Activated CD8-positive, alpha-beta T cell treated with anti-CD3 and anti-CD28 coated beads for 36 hours (primary cell): ENCODE data around the gene STPG2. TPM values are rescaled to one million over a fixed set of nuclear protein-coding genes. Genes with fewer than 3 reads are reported as not detected.

Experiments used
- ATAC-seq: fragments of 200-7000 bp; cut with Tn5 transposase; one replicate; pipeline ENCODE4 v1.10.0; 2021; ENCODE audit warnings: mild to moderate bottlenecking, moderate library complexity
- CTCF ChIA-PET: fragments of 350-600 bp; sonication (Branson Sonifier 250); formaldehyde crosslinking; loops from one replicate; lab custom pipeline; 2021; ENCODE audit warnings: antibody characterized with exemption; lab: Charles Lee
- POLR2A ChIA-PET: fragments of 350-600 bp; sonication (Branson Sonifier 250); formaldehyde crosslinking; loops from one replicate; lab custom pipeline; 2021; ENCODE audit warnings: antibody characterized with exemption; lab: Charles Lee
- DNase-seq: peaks from one replicate; pipeline ENCODE4 v3.0.0-alpha.2; 2020
- H3K27ac Mint-ChIP-seq: one replicate; pipeline ENCODE4 v1.8.0; 2021; ENCODE audit warnings: mild to moderate bottlenecking, mixed read lengths
- H3K27me3 Mint-ChIP-seq: one replicate; pipeline ENCODE4 v1.8.0; 2021; ENCODE audit warnings: mixed read lengths
- H3K36me3 Mint-ChIP-seq: one replicate; pipeline ENCODE4 v1.8.0; 2021; ENCODE audit warnings: low read depth, mixed read lengths
- H3K4me1 Mint-ChIP-seq: one replicate; pipeline ENCODE4 v1.8.0; 2021; ENCODE audit warnings: low read depth, mixed read lengths
- H3K4me3 Mint-ChIP-seq: one replicate; pipeline ENCODE4 v1.8.0; 2021; ENCODE audit warnings: mild to moderate bottlenecking, moderate library complexity, mixed read lengths
- H3K9me3 Mint-ChIP-seq: one replicate; pipeline ENCODE4 v1.8.0; 2021; ENCODE audit warnings: mixed read lengths
- CTCF ChIP-seq: fragments of 200-600 bp; IDR thresholded peaks from one replicate; pipeline ENCODE4 v1.8.0; 2022; ENCODE audit warnings: antibody characterized with exemption, mild to moderate bottlenecking
- intact Hi-C: fragments of 100-400 bp; cut with micrococcal nuclease; formaldehyde crosslinking; loops from one replicate; pipeline ENCODE4 v1.10.0; 2022
- total RNA-seq, 2 experiments: library from RNA; stranded (reverse); gene quantifications; one replicate each; pipeline ENCODE4 v1.2.3, GENCODE V29; 2021

The STPG2 gene
- total RNA-seq, 2 experiments from 2014 or later, result 0.16 to 0.18 TPM

- no peaks in the 10 kb centered on the region for H3K36me3 Mint-ChIP-seq
- no peak for DNase-seq
- H3K4me1 Mint-ChIP-seq, result no peaks in the 10 kb centered on the region
- H3K27me3 Mint-ChIP-seq, result peaks cover 7% of the 10 kb centered on the region
- ChIA-PET CTCF (no interaction called here), POLR2A (no interaction called here)
- H3K4me3 Mint-ChIP-seq, result no peak overlapping the region
- ATAC-seq, result no peak
- no peak for TF ChIP-seq CTCF
- H3K27ac Mint-ChIP-seq, result no peak overlapping the region
- intact Hi-C loops, result no loop called here
- H3K9me3 Mint-ChIP-seq, result peaks cover 2% of the 10 kb centered on the region
These were observed 44.5 kb downstream of the STPG2 start for GRCh38 chr4:98098764-98099163.

- POLR2A ChIA-PET, result no interaction called here
- Mint-ChIP-seq H3K27me3 (peaks cover 12% of the 10 kb centered on the region), H3K9me3 (peaks cover 2% of the 10 kb centered on the region), H3K4me1 (no peaks in the 10 kb centered on the region), H3K36me3 (no peaks in the 10 kb centered on the region), H3K27ac (no peak overlapping the region), H3K4me3 (no peak overlapping the region)
- ATAC-seq (no peak), DNase-seq (no peak)
- intact Hi-C loops, result no loop called here
- CTCF ChIA-PET, result no interaction called here
- no peak for TF ChIP-seq CTCF
These were observed 49.2 kb downstream of the STPG2 start for GRCh38 chr4:98094118-98094517.

GRCh38 chr4:98093662-98094061 is 49.6 kb downstream of the STPG2 start:
- Mint-ChIP-seq H3K27ac (no peak overlapping the region), H3K27me3 (peaks cover 12% of the 10 kb centered on the region), H3K4me1 (no peaks in the 10 kb centered on the region), H3K4me3 (no peak overlapping the region), H3K36me3 (no peaks in the 10 kb centered on the region), H3K9me3 (peaks cover 2% of the 10 kb centered on the region)
- no peak for ATAC-seq
- TF ChIP-seq CTCF, result no peak
- DNase-seq, result no peak
- CTCF ChIA-PET, result no interaction called here
- POLR2A ChIA-PET, result no interaction called here
- intact Hi-C loops, result no loop called here

- intact Hi-C loops, result no loop called here
- ATAC-seq (no peak), DNase-seq (no peak)
- ChIA-PET POLR2A (no interaction called here), CTCF (interaction anchor here (0.7 kb wide), 1 partner anchor 742 kb away, joined by 3 read pairs; no protein-coding TSS in a partner anchor)
- Mint-ChIP-seq H3K27me3 (peaks cover 12% of the 10 kb centered on the region), H3K4me1 (no peaks in the 10 kb centered on the region), H3K4me3 (no peak overlapping the region), H3K9me3 (peaks cover 2% of the 10 kb centered on the region), H3K36me3 (no peaks in the 10 kb centered on the region), H3K27ac (no peak overlapping the region)
- peak; percentile 27 for TF ChIP-seq CTCF
These were observed 50.3 kb downstream of the STPG2 start for GRCh38 chr4:98092833-98093439.

GRCh38 chr4:98081936-98082335 is 61.3 kb downstream of the STPG2 start:
- Mint-ChIP-seq H3K27ac (no peak overlapping the region), H3K9me3 (no peaks in the 10 kb centered on the region), H3K4me3 (no peak overlapping the region), H3K4me1 (no peaks in the 10 kb centered on the region), H3K27me3 (no peaks in the 10 kb centered on the region), H3K36me3 (no peaks in the 10 kb centered on the region)
- intact Hi-C loops, result no loop called here
- DNase-seq (no peak), ATAC-seq (no peak)
- POLR2A ChIA-PET, result no interaction called here
- CTCF ChIA-PET, result interaction anchor here (1.5 kb wide), 1 partner anchor 31 kb away, joined by 3 read pairs; no protein-coding TSS in a partner anchor
- TF ChIP-seq CTCF, result no peak
